Mucosa of rectum (tissue), 2 donors: Measurements from ENCODE around the gene LCE1A.

ENCODE experiments used
- H3K27ac ChIP-seq, 2 donors: one replicate each; pipeline ENCODE4 v1.7.0; 2013; ENCODE audit warnings: inconsistent platforms in 2 of 2, low read depth in 2 of 2, low read length in 2 of 2
- H3K27me3 ChIP-seq, 2 donors: one replicate each; pipeline ENCODE4 v1.7.0; 2013; ENCODE audit warnings: low read length in 2 of 2; ENCODE audit not compliant: control insufficient read depth in 2 of 2, insufficient read depth in 2 of 2
- H3K36me3 ChIP-seq, 2 donors: one replicate each; pipeline ENCODE4 v1.7.0; 2013; ENCODE audit warnings: low read length in 2 of 2; ENCODE audit not compliant: control insufficient read depth in 2 of 2, insufficient read depth in 2 of 2
- H3K4me1 ChIP-seq, 2 donors: one replicate each; pipeline ENCODE4 v1.7.0; 2013; ENCODE audit warnings: low read length in 2 of 2, mild to moderate bottlenecking in 1 of 2; ENCODE audit not compliant: control insufficient read depth in 2 of 2, insufficient read depth in 2 of 2
- H3K4me3 ChIP-seq, 2 donors: one replicate each; pipeline ENCODE4 v1.7.0; 2013; ENCODE audit warnings: low read length in 2 of 2
- H3K9ac ChIP-seq, 2 donors: one replicate each; pipeline ENCODE4 v1.7.0; 2013; ENCODE audit warnings: low read length in 2 of 2, low read depth in 1 of 2, mild to moderate bottlenecking in 1 of 2
- H3K9me3 ChIP-seq, 2 donors: one replicate each; pipeline ENCODE4 v1.7.0; 2013; ENCODE audit warnings: low read length in 2 of 2; ENCODE audit not compliant: control insufficient read depth in 2 of 2
- donor health status: healthy.
- donor health status: Normal muscosa, but diverticular disease.

The LCE1A gene

DNA sequence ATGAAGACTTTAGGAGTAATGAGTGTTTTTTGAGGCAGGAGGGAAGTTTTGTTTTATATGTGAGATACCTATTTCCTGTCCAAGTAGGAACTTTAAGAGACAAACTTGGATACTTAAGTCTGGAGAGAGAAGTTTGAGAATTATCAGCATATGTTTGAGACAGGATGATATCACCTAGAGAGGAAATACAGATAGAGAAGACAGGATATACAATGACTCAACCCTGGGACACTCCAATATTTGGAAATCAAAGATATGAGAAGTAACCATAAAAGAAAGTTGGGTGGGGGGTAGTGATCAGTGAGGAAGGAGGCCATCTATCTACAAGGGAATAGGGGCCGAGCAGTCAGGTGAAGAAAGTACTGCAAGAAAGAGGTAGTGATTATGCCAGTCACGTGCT is 39.0 kb downstream of the LCE1A start:
- H3K27me3 ChIP-seq: no peaks in the 10 kb centered on the region
- H3K4me1 ChIP-seq: no peaks in the 10 kb centered on the region
- no peak overlapping the region for H3K9ac ChIP-seq
- H3K9me3 ChIP-seq: no peaks in the 10 kb centered on the region
- no peak overlapping the region for H3K27ac ChIP-seq
- no peak overlapping the region for H3K4me3 ChIP-seq
- H3K36me3 ChIP-seq: no peaks in the 10 kb centered on the region

DNA sequence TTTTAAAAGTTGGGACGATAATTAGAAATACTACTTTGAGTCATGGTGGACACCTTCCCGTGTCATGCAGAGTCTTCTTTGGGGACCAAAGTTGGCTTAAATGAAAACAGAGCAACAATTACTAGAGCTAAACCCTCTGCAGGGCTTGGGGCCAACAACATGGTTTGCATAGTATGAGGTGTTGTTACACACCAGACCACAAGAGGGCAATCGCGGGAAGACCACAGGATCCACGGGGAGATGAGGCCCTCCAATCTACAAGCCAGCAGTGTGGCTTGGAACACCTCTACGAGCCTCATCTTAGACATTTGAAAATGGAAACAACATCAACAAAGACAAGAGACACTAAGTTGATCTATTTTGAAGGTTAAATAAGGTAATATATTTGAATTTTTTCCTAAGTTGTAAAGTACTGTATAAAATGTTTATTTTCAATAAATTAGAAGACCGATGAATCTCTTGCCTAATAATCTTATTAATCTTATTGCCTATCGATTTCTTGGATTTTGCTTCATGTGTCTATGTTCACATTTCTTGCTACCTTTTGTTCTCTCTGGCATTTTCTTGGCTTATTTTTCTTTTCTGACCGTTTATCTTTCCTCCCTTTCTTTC is 42.6 kb downstream of the LCE1A start:
- Histone ChIP-seq H3K27ac (no peak overlapping the region), H3K4me3 (no peak overlapping the region), H3K36me3 (no peaks in the 10 kb centered on the region), H3K4me1 (no peaks in the 10 kb centered on the region), H3K9ac (no peak overlapping the region), H3K27me3 (no peaks in the 10 kb centered on the region), H3K9me3 (no peaks in the 10 kb centered on the region)

DNA sequence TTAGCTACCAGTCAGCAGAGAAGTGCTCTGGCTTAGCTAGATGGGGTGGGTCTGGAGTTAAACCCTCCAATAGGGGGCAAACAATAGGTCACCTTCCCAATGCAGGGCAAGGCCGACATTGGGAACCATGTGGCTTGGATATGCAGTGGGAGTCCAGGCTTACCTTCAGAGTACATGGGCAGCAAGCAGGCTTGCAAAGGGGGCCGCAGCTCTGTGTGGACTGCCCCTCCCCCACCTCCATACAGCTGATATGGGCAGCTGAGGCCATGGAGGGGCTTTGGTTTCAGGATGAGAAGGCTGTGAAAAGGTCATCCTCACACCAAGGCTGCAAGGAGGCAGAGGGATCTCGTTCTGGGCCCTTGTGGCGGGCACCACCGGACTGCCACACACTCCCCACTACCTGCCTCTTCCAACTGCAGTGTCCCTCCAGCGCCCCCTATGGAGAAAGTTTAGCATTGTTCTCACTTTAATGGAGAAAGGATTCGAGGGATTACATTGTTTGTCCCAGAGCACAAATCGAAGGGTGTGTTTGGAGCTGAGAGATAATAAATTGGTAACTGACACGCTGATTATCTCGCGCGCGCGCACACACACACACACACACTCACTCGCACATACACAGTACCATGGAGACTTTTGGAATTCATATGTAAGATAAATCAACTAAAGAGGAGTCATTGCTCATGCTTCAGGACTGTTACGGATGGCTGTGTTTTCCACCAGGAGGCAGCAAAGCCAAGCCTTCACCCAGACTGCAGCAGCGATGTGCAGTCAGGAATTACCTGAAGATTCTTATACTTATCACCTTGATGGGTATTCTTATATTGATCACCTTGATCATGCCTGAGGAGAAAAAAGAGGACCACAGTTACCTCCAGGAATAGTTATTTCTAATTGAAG is 43.8 kb downstream of the LCE1A start:
- Histone ChIP-seq H3K36me3 (no peaks in the 10 kb centered on the region), H3K27ac (no peak overlapping the region), H3K4me3 (no peak overlapping the region), H3K9ac (no peak overlapping the region), H3K27me3 (no peaks in the 10 kb centered on the region), H3K9me3 (no peaks in the 10 kb centered on the region), H3K4me1 (no peaks in the 10 kb centered on the region)

DNA sequence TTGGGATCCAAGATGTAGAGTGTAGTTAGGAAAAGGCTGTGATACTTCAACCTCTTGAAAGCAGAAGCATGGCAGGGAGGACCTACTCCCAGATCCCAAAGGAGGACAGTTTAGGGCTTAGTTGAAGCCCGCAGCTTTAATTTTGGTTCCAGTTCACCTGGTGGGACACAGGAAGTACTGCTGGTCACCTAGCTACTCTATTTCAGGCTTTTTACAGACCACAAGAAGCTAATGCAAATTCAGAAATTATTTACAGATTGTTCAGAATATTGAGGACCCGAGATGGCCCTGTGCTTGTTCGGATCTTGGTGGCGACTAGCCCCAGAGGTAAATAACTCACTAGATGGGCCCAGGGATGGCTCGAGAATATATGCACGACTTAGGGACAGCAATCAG is 44.5 kb downstream of the LCE1A start:
- Histone ChIP-seq H3K36me3 (no peaks in the 10 kb centered on the region), H3K27ac (no peak overlapping the region), H3K9ac (no peak overlapping the region), H3K27me3 (no peaks in the 10 kb centered on the region), H3K4me1 (no peaks in the 10 kb centered on the region), H3K9me3 (no peaks in the 10 kb centered on the region), H3K4me3 (no peak overlapping the region)

DNA sequence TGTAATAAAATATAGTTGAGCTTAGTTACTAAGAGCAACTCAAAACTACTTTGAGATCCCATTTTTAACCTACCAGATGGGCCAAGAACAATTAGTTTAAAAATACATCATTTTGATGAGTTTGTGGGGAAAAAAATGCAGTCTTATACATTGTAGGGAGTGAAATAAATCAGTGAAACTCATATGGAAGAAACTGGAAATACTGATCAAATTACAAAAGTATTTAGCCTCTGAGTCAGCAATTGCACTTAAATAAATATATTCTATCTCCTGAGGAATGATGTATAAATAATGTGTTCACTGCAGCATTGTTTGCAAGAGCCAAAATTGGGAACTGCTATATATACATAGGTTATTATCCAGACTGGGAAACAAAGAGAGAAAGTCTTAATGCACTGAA is 46.2 kb downstream of the LCE1A start:
- no peak overlapping the region for H3K4me3 ChIP-seq
- no peaks in the 10 kb centered on the region for H3K4me1 ChIP-seq
- H3K9ac ChIP-seq: no peak overlapping the region
- no peaks in the 10 kb centered on the region for H3K27me3 ChIP-seq
- no peaks in the 10 kb centered on the region for H3K36me3 ChIP-seq
- H3K27ac ChIP-seq: no peak overlapping the region
- H3K9me3 ChIP-seq: no peaks in the 10 kb centered on the region

DNA sequence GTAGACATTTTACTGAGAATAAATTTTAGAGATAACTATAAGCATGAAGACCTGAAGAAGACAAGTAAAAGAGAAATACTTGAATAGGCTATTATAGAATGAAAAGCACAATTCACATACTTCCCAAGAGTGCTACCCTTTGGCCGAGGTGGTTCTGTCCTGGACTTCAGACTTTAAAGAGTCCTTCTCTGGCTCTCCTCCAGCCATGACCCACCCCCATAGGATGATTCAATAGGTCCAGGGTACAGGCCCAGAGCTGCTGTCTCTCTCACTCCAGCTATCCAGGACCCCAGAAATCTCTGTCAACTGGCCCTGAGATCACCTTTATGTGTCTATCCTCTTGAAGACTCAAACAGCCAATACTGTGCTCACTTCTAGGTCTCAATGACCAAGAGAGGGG is 49.6 kb downstream of the LCE1A start:
- Histone ChIP-seq H3K36me3 (no peaks in the 10 kb centered on the region), H3K9me3 (no peaks in the 10 kb centered on the region), H3K4me3 (no peak overlapping the region), H3K9ac (no peak overlapping the region), H3K27me3 (no peaks in the 10 kb centered on the region), H3K27ac (no peak overlapping the region), H3K4me1 (no peaks in the 10 kb centered on the region)
